Ovary (tissue), 9 donors: ENCODE data around the gene MYCL. TPM values are rescaled to one million over a fixed set of nuclear protein-coding genes. Genes with fewer than 3 reads are reported as not detected.
A peak's percentile ranks its signal among the peaks of the same experiment; 100 is the strongest.

Experiments
- DNase-seq, 5 donors: peaks; one replicate each; pipeline ENCODE4 v3.0.0-alpha.2; 2019 to 2020
- H3K27ac ChIP-seq, 2 donors: fragments of 200-600 bp; one replicate each; pipeline versions ENCODE4 v1.5.1 to v1.8.0; 2019 to 2022
- H3K27me3 ChIP-seq: fragments of 200-600 bp; one replicate; pipeline ENCODE4 v1.8.0; 2022
- H3K36me3 ChIP-seq: fragments of 200-600 bp; sonication (generic); one replicate; pipeline ENCODE4 v1.5.1; 2019
- H3K4me1 ChIP-seq: one replicate; pipeline ENCODE4 v1.8.1; 2013; ENCODE audit warnings: mild to moderate bottlenecking, moderate library complexity; ENCODE audit not compliant: insufficient read depth
- H3K4me3 ChIP-seq: fragments of 200-600 bp; sonication (generic); one replicate; pipeline ENCODE4 v1.5.1; 2017
- H3K9me3 ChIP-seq, 2 donors: fragments of 200-600 bp in 1 of 2; sonication (generic) in 1 of 2; one replicate each; pipeline versions ENCODE4 v1.5.1 to v1.8.1; 2013 to 2019; ENCODE audit warnings: mild to moderate bottlenecking in 1 of 2, moderate library complexity in 1 of 2
- CTCF ChIP-seq, 3 donors: fragments of 450-650 bp in 2 of 3; fragments of 200-600 bp in 1 of 3; IDR thresholded peaks; one replicate each; pipeline versions ENCODE4 v1.5.1 to v1.8.0; 2016 to 2022; ENCODE audit warnings: antibody characterized with exemption in 3 of 3, mild to moderate bottlenecking in 1 of 3
- EP300 ChIP-seq: sonication (generic); formaldehyde crosslinking; IDR thresholded peaks from one replicate; pipeline ENCODE4 v1.6.1; 2017; ENCODE audit warnings: antibody characterized with exemption
- POLR2A ChIP-seq: fragments of 450-650 bp; IDR thresholded peaks from one replicate; pipeline ENCODE4 v1.6.1; 2017; ENCODE audit warnings: antibody characterized with exemption, mild to moderate bottlenecking, moderate library complexity
- WGBS, 3 donors: extraction: QIAGEN DNeasy Blood & Tissue Kit in 1 of 3; methylation state at CpG; one replicate each; pipeline versions ENCODE4 v1.1.5 to v1.1.7; 2013 to 2017; 5-methylcytosine and 5-hydroxymethylcytosine counted together
- intact Hi-C, 4 donors: fragments of 100-400 bp; cut with DNase I; formaldehyde crosslinking; loops; one replicate each; pipeline versions ENCODE4 v1.11.0 to v1.15.1; 2022 to 2023
- polyA plus RNA-seq, 2 donors: library from polyadenylated mRNA; stranded (reverse); fragments of 200-250 nt in 1 of 2; fragments of 350-450 nt in 1 of 2; fragmentation: Illumina TruSeq in 1 of 2; extraction: RNeasy Lipid Tissue Mini Kit (QIAGEN cat#74804) in 1 of 2; gene quantifications; one replicate each; pipeline ENCODE4 v1.2.3, GENCODE V29; 2013 to 2014
- total RNA-seq, 7 donors: library from RNA; depleted of rRNA in 2 of 7; stranded (reverse); fragments of >200 nt in 2 of 7; fragmentation: NEBNext Ultra II Directional in 3 of 7; extraction: Animal tissue kit (Norgen Biotek cat#: 25700) in 3 of 7; gene quantifications; one replicate each; pipeline versions ENCODE4 v1.1.0 to v1.2.4, GENCODE V29; 2016 to 2023
- donor health status: DM: no; HTN: no; CAD: no; lungs with moderate emphysema.
- donor health status: DM: no; HTN: no; CAD: no.
- donor health status: Bipolar disorder and iron deficiency.
- donor health status: DM: yes; HTN: yes; CAD: no.
- donor health status: DM: no; HTN: no; CAD: no.
- donor health status: DM: yes; HTN: yes; CAD: no.

The MYCL gene
- total and polyA plus RNA-seq, 9 donors = 0.13 to 4.8 (median 0.96) TPM; not detected in 1

- Histone ChIP-seq H3K4me1 (peaks cover 10% of the 10 kb centered on the region), H3K36me3 (no peaks in the 10 kb centered on the region), H3K4me3 (peak overlapping the region; percentile 32), H3K27ac (no peak overlapping the region), H3K9me3 (no peaks in the 10 kb centered on the region), H3K27me3 (no peaks in the 10 kb centered on the region)
- DNase-seq = no peak
- intact Hi-C loops = loop anchor here in 2 of 4 donors (5.0 kb wide), 1 partner anchor 85 kb away; no protein-coding TSS in a partner anchor
- WGBS, 3 donors = 2 to 4% (median 3%) methylated on average over 13 of the region's 13 CpGs
- TF ChIP-seq EP300 (no peak), POLR2A (no peak), CTCF (IDR thresholded peaks at IDR 0.05) (no peak)
Observed at GRCh38 chr1:39902460-39902807, 717 bp upstream of the MYCL start.

GRCh38 chr1:39901464-39901713 lies 328 bp downstream of the MYCL start:
- H3K27me3 ChIP-seq = no peaks in the 10 kb centered on the region
- WGBS, 3 donors = 0% methylated on average over 16 to 28 of the region's 28 CpGs

GRCh38 chr1:39900662-39901463 lies 854 bp downstream of the MYCL start:
- WGBS, 3 donors = 3 to 5% (median 3%) methylated on average over 41 to 64 of the region's 64 CpGs
- peaks cover 10% of the 10 kb centered on the region for H3K4me1 ChIP-seq
- intact Hi-C loops = loop anchor here in 2 of 4 donors (5.0 kb wide), 1 partner anchor 84 kb away; no protein-coding TSS in a partner anchor
- H3K27me3 ChIP-seq = no peaks in the 10 kb centered on the region
- TF ChIP-seq EP300 = no peak
- TF ChIP-seq CTCF (IDR thresholded peaks at IDR 0.05) = no peak
- TF ChIP-seq POLR2A = no peak
- H3K36me3 ChIP-seq = no peaks in the 10 kb centered on the region
- peak in 1 of 5 donors; percentile 23 for DNase-seq
- H3K9me3 ChIP-seq = no peaks in the 10 kb centered on the region
- no peak overlapping the region for H3K27ac ChIP-seq
- peak overlapping the region; percentile 32 for H3K4me3 ChIP-seq

More at GRCh38 chr1:39901464-39901713, 328 bp downstream of the MYCL start:
- intact Hi-C loops = loop anchor here in 2 of 4 donors (5.0 kb wide), 1 partner anchor 84 kb away; no protein-coding TSS in a partner anchor
- Histone ChIP-seq H3K4me3 (peak overlapping the region; percentile 32), H3K36me3 (no peaks in the 10 kb centered on the region), H3K4me1 (peaks cover 10% of the 10 kb centered on the region), H3K9me3 (no peaks in the 10 kb centered on the region), H3K27ac (no peak overlapping the region)
- TF ChIP-seq POLR2A = no peak
- TF ChIP-seq CTCF (IDR thresholded peaks at IDR 0.05) = no peak
- no peak for TF ChIP-seq EP300
- DNase-seq = no peak

GRCh38 chr1:39899611-39900538 lies 1.8 kb downstream of the MYCL start:
- Histone ChIP-seq H3K36me3 (no peaks in the 10 kb centered on the region), H3K4me3 (no peak overlapping the region), H3K27me3 (no peaks in the 10 kb centered on the region), H3K27ac (no peak overlapping the region), H3K9me3 (no peaks in the 10 kb centered on the region), H3K4me1 (peaks cover 10% of the 10 kb centered on the region)
- intact Hi-C loops = loop anchor here in 2 of 4 donors (5.0 kb wide), 1 partner anchor 83 kb away; no protein-coding TSS in a partner anchor
- TF ChIP-seq CTCF (IDR thresholded peaks at IDR 0.05) = no peak
- no peak for TF ChIP-seq EP300
- no peak for TF ChIP-seq POLR2A
- DNase-seq = no peak
- 66 to 73% (median 72%) methylated on average over 8 of the region's 8 CpGs for WGBS, 3 donors
